Stimulated activated CD4-positive, alpha-beta T cell treated with anti-CD3 and anti-CD28 coated beads, TNF-alpha, amount 100 ng/mL, for 24 hours (primary cell): Measurements from ENCODE around the gene SHCBP1L.
A peak's percentile ranks its signal among the peaks of the same experiment; 100 is the strongest.
"Not testable (repeated sequence)": the region's sequence is repeated elsewhere in the genome, so short reads cannot be mapped to it uniquely, and the experiment has no call there.

ENCODE experiments used
- DNase-seq, 3 experiments: peaks; one replicate each; pipeline ENCODE4 v3.0.0-alpha.2; 2020; ENCODE audit warnings: low read depth in 3 of 3

Gene SHCBP1L

DNA sequence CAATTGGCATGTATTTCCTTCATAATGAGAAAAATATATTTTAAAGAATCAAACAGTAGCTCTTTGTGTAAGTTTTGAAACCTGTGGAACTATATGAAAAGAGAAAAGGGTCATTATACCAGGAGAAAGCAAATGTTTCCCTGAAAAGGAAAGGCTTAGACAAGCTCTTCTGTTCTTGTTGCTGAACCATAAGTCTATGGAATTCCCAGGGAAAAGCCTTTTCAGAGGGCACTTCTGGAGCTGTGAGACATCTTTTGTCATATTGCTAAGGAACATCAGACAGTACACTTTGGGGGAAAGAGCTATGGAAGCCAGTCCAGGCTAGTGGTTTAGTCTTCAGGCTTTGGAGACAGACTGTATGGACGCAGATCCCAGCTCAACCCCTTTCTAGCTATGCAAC lies 12.1 kb upstream of the SHCBP1L start:
- no peak for DNase-seq

DNA sequence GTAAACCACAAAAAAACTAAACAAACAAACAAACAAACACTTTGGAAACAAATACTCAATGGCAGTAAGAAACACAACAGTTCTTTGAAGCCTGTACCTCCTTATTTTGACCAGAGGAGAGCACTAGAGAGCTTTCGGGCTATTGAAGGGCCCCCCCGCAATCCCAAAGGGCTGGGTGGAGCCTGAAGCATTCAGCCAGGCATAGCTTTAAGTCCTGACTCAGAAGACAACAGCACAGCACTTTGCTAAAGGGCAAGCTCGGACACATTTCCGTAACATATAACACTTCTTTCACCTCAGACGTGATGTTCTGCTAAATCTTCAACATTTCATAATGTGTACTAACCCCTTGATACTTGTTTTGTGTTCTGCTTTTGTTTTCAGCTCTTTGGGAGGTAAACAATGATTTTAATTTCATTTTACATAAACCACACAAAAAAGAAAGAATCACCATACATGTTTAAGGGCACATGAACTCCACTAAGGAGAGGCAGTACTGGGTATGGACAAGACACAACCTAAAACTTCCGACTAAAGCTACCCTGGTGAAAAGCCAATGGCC lies 9.7 kb upstream of the SHCBP1L start:
- DNase-seq: peak in 1 of 3 experiments; percentile 21

DNA sequence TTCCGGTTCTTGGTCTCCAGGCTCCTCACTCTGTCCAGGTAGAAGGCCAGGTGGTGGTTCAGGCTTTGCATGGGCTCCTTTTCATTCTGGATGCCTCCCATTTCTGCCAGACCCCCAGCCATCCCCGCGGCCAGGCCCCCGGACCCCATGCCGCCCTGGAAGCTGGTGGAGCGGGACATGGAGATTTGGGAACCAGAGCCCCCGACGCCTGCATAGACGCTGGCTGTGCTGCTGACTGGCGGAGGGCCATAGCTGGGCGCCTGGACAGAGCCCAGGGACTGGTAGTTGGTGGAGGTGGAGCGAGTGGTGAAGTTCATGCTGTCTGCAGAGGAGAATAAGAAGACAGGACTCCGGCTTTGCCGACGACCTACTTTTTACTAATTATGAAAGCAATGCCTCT lies 7.1 kb upstream of the SHCBP1L start:
- DNase-seq: no peak

DNA sequence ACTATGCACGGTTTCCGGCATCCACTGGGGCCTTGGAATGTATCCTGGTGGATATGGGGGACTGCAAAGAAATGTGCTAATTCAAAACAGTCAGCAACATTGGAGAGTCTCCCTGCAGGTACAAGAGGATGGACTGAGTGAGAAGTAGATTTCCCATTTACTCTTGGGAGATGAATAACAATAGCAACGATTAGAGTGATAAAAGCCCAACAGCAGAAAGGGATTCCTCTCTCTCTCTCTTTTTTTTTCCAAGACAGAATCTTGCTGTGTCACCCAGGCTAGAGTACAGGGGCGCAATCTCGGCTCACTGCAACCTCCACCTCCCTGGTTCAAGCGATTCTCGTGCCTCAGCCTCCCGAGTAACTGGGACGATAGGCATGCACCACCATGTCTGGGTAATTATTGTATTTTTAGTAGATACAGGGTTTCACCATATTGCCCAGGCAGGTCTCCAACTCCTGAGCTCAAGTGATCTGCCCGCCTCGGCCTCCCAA lies 5.0 kb upstream of the SHCBP1L start:
- no peak for DNase-seq

DNA sequence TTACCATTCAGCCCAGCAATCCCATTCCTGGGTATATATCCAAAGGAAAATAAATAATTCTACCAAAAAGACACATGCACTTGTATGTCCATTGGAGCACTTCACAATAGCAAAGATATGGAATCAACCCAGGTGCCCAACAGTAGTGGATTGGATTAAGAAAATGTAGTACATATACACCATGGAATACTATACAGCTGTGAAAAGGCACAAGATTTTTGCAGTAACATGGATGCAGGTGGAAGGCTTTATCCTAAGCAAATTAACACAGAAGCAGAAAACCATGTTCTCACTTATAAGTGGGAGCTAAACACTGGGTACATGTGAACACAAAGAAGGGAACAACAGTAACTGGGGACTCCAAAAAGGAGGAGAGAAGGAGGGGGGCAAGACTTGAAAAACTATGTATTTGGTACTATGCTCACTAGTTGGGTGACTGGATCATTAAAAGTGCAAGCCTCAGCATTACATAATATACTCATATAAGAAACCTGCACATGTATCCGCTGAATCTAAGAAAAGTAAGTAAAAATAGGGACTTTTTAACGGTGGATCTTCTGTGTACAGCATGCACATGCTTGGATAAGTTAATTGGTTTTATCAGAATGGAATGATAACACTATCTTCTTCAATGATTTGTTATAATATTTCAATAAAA lies 3.9 kb upstream of the SHCBP1L start:
- no peak for DNase-seq

DNA sequence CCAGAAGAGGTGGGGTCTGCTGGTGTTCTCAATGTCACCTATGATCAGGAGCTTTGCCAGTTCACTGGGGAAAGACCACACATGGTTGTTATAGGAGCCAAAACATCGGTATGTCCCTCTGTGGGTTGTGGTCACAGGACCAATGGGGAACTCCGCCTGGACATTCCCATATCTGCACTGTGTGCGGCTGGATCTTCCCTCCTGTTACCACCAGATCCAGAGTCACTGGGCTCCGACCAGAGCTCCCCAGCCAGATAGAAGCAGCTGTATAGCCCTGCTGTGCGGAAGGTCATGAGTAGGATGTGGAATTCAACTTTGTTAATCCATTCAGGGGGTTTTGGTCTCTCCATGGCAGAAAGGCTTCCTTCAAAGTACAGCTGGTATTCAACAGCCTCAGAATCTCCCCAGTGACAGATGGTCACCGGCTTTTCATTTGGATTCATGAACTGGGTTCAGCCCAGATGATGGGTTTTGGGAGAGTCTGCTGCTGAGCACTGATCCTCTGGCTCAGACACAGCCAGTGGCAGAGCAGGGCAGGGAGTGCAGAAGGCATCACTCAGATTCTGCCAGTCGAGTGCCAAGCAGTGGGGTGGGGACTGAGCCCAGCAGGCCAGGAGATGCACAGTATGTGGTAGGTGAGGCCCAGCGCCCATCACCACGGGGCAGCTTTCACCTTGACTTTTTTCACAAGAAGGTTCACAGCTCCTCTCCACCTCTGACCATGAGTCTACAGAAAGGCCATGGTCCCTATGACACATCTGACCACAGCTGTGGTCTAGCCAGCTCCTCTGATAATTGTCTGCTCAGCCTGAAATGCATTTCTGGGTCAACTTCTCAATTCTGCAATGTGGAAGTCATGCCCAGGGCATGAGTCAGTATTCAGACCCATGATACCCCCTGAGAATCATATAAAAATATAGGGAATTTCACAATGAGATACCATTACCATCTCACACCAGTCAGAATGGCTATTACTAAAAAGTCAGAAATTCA lies 2.9 kb upstream of the SHCBP1L start:
- no peak for DNase-seq

DNA sequence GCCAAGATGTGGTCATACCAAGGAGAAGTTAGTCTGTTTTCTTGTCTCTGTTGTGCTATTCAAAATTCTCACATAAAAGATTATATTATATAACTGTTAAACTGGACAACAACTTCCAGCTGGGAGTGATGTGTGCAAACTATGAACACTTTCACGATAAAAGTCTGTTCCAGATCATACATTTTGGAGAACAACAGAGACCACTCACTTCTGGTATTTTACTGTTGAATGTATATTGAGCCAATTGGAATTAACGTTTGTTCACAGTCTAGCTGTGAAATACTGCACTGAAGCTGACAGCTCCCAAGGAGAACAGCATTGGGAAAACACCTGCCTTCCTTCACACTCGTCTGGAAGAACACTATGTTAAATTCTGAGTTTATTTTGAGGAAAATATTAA lies 860 bp upstream of the SHCBP1L start:
- DNase-seq: no peak

DNA sequence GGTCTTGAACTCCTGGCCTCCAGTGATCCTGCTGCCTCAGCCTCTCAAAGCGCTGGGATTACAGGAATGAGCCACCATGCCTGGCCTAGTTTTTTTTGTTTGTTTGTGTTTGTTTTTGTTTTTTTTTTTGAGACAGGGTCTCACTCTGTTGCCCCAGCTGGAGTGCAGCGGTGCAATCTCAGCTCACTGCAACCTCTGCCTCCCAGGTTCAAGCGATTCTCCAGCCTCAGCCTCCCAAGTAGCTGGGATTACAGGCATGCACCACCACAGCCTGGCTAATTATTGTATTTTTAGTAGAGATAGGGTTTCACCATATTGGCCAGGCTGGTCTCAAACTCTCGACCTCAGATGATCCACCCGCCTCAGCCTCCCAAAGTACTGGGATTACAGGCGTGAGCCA lies 9.6 kb downstream of the SHCBP1L start:
- DNase-seq: not testable (repeated sequence)

DNA sequence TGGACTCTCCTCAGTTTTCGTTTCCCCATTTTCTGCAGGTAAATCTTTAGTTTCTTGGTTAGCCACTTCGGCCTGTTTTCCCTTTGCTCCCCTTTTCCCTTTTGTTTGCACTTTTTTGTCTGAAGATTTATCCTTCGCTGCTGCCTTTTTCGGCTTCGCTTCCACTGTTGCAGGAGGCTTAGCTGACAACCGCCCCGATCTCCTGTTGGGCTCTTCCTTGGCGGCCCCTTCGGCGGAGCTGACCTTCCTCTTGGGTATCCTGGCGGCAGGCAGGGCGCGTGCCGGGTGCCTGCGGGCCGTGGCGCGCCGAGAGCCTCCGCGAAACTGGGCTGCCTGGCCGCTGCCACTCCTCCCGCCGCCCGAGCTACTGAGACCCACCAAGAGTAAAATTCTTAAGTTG lies 10.8 kb downstream of the SHCBP1L start:
- DNase-seq: not testable (repeated sequence)

DNA sequence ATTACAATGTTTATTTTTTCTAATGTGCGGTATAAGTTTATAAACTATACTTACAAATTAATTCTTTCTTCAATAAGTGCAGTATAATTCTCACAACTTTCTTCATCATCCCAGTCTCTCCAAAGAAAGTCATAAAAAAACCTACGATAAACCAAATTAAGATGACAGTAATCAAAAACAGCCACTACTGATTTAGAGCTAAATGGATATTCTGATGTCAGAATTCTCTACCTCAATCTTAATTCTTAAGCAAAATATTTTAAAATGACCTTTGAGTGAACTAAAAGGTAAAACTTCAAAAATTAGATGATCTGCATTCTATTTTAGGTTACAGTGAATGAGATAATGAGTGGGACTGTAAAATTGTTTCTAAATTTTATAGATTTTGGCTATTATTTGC lies 13.6 kb downstream of the SHCBP1L start:
- no peak for DNase-seq

DNA sequence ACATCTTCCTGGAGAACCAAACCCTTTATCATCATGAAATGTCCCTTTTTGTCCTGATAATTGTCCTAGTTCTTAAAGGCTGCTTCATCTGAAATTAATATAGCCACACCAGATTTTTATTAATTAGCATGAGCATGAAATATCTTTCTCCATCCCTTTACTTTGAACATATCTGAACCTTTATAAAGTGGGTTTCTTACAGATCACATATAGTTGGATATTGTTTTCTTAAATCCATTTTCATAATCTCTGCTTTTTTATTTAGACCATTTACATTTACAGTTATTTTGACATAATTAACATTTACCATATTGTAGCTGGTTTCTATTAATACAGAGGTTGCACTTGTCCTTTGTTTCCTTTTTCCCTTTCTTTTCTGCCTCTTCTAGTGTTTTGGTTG lies 17.2 kb downstream of the SHCBP1L start:
- DNase-seq: no peak

DNA sequence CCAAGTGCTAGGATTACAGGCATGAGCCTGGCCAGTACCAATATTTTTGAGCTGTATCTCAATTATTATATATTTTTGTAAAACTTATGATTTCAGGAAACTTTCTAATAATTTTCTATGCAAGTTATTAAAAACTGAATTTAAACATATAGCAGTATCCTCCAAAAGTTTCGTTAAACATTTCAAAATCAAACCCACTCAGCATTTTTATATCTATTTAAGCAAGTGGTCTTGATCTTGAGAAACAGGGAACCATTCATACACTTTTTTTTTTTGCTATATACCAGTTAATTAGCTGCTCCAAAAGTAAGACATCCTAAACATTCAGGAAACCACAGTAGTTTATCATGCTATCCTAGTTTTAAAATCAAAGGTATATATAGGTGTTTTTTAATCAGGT lies 22.0 kb downstream of the SHCBP1L start:
- no peak for DNase-seq

DNA sequence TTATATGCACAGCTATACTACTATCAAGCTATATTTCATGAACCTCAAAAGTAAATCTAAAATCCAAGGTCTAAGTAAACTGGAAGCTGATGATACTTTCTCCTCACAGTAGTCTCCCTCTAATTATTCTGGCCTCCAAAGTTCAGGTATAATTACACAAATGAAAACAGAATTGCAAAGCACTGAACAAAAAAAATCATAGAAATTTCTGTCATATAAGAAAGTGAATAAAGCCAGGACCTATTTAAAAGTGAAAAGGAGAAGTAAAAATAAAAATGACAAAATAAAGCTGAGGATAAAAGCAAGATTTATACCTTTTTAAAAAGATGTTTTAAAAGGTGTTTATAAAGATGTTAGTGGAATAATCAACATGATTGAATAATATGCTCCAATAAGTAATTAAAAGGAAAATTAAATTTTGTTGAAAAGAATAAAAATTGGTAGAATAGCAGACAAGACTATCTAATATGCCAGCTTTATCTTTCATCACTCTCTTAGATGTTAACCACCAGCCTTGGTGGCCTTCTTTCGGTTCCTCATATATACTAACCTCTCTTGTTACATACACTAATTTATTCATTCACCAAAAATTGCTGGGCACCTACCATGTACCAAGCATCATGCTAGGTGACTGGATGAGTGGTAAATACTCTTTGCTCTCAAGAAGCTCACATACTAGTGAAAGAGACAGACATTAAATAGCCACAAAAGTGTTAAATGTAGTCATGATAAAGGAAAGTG lies 25.1 kb downstream of the SHCBP1L start:
- DNase-seq: no peak

DNA sequence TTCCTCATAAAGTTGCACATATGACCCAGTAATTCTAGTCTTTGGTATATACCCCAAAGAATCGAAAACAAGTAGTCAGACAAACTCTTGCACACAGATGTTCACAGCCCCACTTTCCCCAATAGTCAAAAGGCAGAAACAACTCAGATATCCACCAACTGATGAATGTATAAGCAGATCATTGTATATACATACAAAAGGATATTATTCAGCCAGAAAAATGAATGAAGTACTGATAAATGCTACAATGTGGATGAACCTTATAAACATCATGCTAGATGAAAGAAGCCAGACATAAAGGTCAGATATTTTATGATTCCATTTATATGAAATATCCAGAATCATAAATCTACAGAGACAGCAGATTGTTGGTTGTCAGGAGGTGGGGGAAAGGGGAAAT lies 27.3 kb downstream of the SHCBP1L start:
- DNase-seq: no peak

DNA sequence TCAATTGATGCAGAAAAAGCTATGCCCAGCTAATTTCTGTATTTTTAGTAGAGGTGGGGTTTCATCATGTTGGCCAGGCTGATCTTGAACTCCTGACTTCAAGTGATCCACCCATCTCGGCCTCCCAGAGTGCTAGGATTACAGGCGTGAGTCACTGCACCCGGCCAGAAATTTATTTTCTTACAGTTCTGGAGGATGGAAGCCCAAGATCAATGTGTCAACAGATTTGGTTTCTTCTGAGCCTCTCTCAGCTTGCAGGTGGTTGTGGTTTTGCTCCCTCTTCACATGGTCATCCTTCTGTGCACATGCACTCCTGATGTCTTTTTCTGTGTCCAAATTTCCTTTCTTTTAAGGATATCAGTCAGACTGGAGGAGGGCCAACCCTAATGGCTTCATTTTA lies 35.6 kb downstream of the SHCBP1L start:
- DNase-seq: no peak

DNA sequence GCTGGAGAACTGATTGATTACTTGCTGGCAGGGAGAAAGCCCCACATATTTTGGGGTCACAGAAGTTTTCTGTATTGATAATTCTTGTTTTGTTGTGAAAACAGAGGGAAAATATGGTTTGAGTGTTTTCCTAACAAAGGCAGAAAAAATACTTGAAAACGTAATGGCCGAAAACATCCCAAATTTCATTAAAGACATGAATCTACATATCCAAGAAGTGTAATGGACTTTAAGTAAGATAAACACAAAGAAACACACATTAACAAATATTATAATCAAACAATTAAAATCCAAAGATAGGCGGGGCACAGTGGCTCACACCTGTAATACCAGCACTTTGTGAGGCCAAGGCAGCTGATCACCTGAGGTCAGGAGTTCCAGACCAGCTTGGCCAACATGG lies 39.6 kb downstream of the SHCBP1L start:
- no peak for DNase-seq

DNA sequence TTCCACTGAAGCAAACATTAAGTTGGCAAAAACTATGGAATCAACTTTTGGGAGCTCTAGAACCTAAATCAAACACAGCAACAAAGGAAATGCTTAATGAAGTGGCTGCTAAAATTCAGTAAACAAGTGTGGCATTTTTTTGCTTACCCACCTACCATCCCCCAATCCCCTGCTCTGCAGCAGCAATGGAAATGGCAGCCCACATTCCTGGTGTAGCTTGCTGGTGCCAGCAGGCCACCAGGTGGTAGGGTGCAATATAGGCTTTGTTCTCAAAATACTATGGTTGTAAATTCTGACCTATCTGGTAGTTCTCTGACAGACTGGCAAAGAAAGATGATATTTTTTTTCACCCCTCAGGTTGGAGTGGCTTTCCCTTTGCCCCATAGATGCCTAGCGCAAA lies 42.8 kb downstream of the SHCBP1L start:
- no peak for DNase-seq

DNA sequence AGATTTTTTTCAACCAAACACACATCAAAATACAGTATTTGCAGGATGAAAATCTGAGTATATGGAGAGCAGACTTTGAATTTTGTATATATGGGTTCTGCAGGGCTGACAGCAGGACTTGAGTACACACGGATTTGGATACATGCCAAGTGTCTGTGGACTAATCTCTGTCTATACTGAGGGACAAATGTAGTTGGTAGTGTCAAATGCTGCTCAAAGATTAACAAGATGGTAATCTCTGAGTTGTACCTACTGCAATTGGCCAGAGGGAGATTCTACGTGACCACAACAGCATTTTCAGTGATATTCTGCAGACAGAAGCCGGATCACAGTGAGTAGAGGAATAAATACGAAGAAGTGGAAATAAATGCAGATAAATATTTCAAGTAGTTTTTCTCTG lies 43.4 kb downstream of the SHCBP1L start:
- no peak for DNase-seq

DNA sequence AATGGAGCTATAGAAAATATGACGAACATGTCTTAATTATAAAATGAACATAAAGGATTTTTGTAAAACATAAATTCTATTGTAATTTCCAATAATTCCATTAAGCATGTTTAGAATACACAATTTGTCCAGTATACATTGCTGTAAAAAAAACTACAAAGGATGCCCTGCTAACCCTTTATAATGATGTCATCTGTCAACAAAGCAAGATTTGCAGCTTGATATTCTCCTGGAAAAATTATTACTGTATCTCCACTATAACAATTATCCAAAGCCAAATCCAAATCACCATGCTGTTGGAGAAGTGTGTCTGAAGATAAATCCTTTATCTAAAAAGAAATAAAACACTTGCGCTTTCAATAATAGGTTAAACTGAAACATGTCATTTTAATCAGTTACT lies 47.6 kb downstream of the SHCBP1L start:
- DNase-seq: no peak

DNA sequence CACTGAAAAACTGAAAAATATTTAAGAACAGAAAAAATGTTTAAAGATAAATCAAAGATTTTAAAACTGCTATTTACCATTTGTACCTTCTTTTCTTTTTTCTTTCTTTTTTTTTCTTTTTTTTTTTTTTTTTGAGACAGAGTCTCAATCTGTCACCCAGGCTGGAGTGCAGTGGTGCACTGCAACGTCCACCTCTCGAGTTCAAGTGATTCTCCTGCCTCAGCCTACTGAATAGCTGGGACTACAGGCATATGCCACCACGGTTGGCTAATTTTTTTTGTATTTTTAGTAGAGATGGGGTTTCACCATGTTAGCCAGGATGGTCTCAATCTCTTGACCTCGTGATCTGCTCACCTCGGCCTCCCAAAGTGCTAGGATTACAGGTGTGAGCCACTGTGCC lies 51.0 kb downstream of the SHCBP1L start:
- not testable (repeated sequence) for DNase-seq

DNA sequence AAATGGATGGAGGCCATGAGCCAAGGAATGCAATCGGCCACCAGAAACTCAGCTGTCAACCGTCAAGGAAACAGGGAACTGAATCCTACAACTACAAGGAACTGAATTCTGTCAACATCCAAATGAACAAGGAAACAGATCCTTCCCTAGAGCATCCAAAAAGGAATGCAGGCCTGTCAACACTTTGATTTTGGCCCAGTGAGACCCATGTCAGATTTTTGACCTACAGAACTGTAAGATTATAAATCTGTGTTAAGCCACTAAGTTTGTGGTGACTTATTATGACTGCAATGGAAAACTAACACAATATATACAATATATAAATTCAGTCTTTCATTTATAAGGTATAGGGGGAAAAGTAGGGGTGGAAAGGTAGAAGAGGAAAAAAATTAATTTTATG lies 55.3 kb downstream of the SHCBP1L start:
- no peak for DNase-seq
